Prostate gland (tissue), 2 donors: ENCODE measurements around the gene DNAJB12.

ENCODE experiments used
- POLR2A ChIP-seq: fragments of 450-650 bp; IDR thresholded peaks from one replicate; pipeline ENCODE4 v1.6.1; 2016; ENCODE audit warnings: antibody characterized with exemption, mild to moderate bottlenecking
- TF ChIP-seq, protein P1 (sequence below), 4 experiments: fragments of 200-600 bp in 2 of 4; fragments of 450-650 bp in 2 of 4; sonication (generic) in 2 of 4; IDR thresholded peaks; 1 replicate in 3 of 4; 2 replicates in 1 of 4; pipeline ENCODE4 v1.5.1; 2016 to 2019; ENCODE audit warnings: antibody characterized with exemption in 4 of 4, mild to moderate bottlenecking in 2 of 4, moderate library complexity in 2 of 4

DNA sequence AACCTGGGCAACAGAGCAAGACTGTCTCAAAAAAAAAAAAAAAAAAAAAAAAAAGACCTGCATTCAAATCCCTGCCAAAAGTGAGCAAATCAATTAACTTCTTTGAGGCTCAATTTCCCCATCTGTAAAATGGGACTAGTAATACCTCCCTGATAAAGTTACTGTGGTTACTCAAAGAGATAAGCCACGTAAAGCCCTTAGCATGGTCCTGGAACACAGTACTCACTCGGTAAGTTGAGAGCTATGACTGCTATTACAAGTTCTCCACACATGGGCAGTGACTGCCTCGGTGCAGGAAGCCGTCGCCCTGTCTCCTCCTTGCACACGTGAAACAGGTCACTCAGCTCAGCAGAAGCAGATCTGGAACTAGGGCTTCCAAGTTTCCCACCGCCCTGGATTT, 43.1 kb downstream of the DNAJB12 start:
- TF ChIP-seq POLR2A, result no peak
- TF ChIP-seq, protein P1, sequence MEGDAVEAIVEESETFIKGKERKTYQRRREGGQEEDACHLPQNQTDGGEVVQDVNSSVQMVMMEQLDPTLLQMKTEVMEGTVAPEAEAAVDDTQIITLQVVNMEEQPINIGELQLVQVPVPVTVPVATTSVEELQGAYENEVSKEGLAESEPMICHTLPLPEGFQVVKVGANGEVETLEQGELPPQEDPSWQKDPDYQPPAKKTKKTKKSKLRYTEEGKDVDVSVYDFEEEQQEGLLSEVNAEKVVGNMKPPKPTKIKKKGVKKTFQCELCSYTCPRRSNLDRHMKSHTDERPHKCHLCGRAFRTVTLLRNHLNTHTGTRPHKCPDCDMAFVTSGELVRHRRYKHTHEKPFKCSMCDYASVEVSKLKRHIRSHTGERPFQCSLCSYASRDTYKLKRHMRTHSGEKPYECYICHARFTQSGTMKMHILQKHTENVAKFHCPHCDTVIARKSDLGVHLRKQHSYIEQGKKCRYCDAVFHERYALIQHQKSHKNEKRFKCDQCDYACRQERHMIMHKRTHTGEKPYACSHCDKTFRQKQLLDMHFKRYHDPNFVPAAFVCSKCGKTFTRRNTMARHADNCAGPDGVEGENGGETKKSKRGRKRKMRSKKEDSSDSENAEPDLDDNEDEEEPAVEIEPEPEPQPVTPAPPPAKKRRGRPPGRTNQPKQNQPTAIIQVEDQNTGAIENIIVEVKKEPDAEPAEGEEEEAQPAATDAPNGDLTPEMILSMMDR (IDR thresholded peaks at IDR 0.05), result no peak
